K562 treated with DMSO at 1 percent for 48 hours (cell line): ENCODE data around the gene SLC1A3. TPM values are rescaled to one million over a fixed set of nuclear protein-coding genes. Genes with fewer than 3 reads are reported as not detected.

ENCODE experiments used
- total RNA-seq: library from RNA; unstranded; fragments of 300-600 nt; gene quantifications from 2 replicates; pipeline ENCODE4 v1.2.3, GENCODE V29; 2022; ENCODE audit warnings: low replicate concordance; ENCODE audit errors: extremely low read depth

The SLC1A3 gene
- not detected in 2 replicates for total RNA-seq

DNA sequence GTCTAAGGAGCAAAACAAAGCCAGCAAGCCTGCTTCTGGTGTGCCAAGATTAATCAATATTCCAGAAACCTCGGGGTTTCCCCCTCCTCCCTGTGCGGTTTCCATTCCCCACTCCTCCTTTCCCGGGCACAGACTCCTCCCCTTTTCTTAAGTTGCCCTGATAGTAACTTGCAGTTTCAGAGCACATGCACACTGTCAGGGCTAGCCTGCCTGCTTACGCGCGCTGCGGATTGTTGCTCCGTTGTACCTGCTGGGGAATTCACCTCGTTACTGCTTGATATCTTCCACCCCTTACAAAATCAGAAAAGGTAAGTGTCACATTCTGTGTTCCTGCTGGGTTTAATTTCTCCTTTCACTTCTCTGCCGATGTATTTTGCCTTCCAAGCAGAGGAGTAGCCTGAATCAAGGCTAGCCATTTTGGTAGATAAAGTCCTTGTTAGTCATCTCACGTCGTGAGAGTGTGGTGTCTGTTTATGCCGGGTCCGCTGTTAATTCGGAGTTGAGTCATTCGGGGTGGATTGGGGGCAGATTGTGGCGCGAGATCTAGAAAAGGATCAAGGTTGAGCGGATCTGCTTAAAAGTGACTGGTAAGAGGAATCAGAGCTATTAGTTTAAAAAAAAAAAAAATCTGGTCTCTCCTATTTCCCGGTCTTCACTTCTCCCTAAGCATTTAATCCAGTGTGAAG is at the start of gene SLC1A3:
Gene SLC1A3, plus strand, starts transcription at position 179 of the 686 bp plus-strand sequence. CDS start 1,818 bp downstream, outside the sequence.

